OCI-LY7 (cell line): ENCODE measurements around the gene TMEM200A. TPM values are rescaled to one million over a fixed set of nuclear protein-coding genes. Genes with fewer than 3 reads are reported as not detected.
A peak's percentile ranks its signal among the peaks of the same experiment; 100 is the strongest.

Experiments used
- BruUV-seq: library from RNA; stranded (reverse); fragments of 400-500 nt; replicated peaks from 2 replicates; lab custom pipeline; 2021; lab: Mats Ljungman, UMichigan
- CTCF ChIA-PET: fragments of 300-600 bp; sonication (Branson Sonifier 250); formaldehyde crosslinking; loops from one replicate; lab custom pipeline; 2022; ENCODE audit warnings: antibody characterized with exemption; ENCODE audit not compliant: unreplicated experiment; lab: Charles Lee
- POLR2A ChIA-PET: fragments of 300-600 bp; sonication (Branson Sonifier 250); formaldehyde crosslinking; loops from one replicate; lab custom pipeline; 2022; ENCODE audit warnings: antibody characterized with exemption; lab: Charles Lee
- DNase-seq: peaks from one replicate; pipeline ENCODE4 v3.0.0-alpha.2; 2015; ENCODE audit warnings: low spot score
- H2AFZ ChIP-seq: fragments of 200-600 bp; sonication (generic), shearing (Covaris generic); 2 replicates; pipeline ENCODE4 v1.6.1; 2014; ENCODE audit warnings: mild to moderate bottlenecking, antibody characterized with exemption, low read length, moderate library complexity
- H3K27ac ChIP-seq: fragments of 200-600 bp; sonication (generic); 2 replicates; pipeline ENCODE4 v1.5.1; 2014; ENCODE audit warnings: mixed run types, low read depth, mild to moderate bottlenecking, moderate library complexity, low read length, inconsistent platforms; ENCODE audit not compliant: poor library complexity, severe bottlenecking
- H3K36me3 ChIP-seq: fragments of 200-600 bp; sonication (generic); 2 replicates; pipeline ENCODE4 v1.6.1; 2014; ENCODE audit warnings: mild to moderate bottlenecking, antibody characterized with exemption, low read length, moderate library complexity, mixed read lengths; ENCODE audit not compliant: insufficient read depth
- H3K4me1 ChIP-seq: fragments of 200-600 bp; sonication (generic); 2 replicates; pipeline ENCODE4 v1.5.1; 2014; ENCODE audit warnings: mild to moderate bottlenecking, low read length; ENCODE audit not compliant: insufficient read depth, poor library complexity, severe bottlenecking
- H3K4me2 ChIP-seq: fragments of 200-600 bp; sonication (generic); 2 replicates; pipeline ENCODE4 v1.6.1; 2014; ENCODE audit warnings: mild to moderate bottlenecking, low read length
- H3K4me3 ChIP-seq: fragments of 200-600 bp; sonication (generic); 2 replicates; pipeline ENCODE4 v1.5.1; 2014; ENCODE audit warnings: mild to moderate bottlenecking, low read depth, low read length; ENCODE audit not compliant: poor library complexity, severe bottlenecking
- H3K79me2 ChIP-seq: fragments of 200-600 bp; sonication (generic); 2 replicates; pipeline ENCODE4 v1.6.1; 2016; ENCODE audit warnings: low read depth, mild to moderate bottlenecking, low read length, moderate library complexity, mixed read lengths; ENCODE audit not compliant: insufficient read depth
- H3K9me2 ChIP-seq: fragments of 200-600 bp; sonication (generic); 2 replicates; pipeline ENCODE4 v1.6.1; 2016; ENCODE audit warnings: mild to moderate bottlenecking, low read length, mixed read lengths; ENCODE audit not compliant: insufficient read depth
- H3K9me3 ChIP-seq: fragments of 200-600 bp; sonication (generic); 2 replicates; pipeline ENCODE4 v1.6.1; 2014; ENCODE audit warnings: mild to moderate bottlenecking, mixed run types, low read length, mixed read lengths
- H4K20me1 ChIP-seq: fragments of 200-600 bp; sonication (generic); 2 replicates; pipeline ENCODE4 v1.6.1; 2014; ENCODE audit warnings: mild to moderate bottlenecking, antibody characterized with exemption, low read length, moderate library complexity, mixed read lengths; ENCODE audit not compliant: insufficient read depth
- EZH2phosphoT487 ChIP-seq: fragments of 200-600 bp; sonication (generic); IDR thresholded peaks from 2 replicates; pipeline ENCODE4 v1.6.1; 2018; ENCODE audit warnings: low read depth, borderline replicate concordance, mild to moderate bottlenecking, mixed run types, antibody characterized with exemption, low read length, moderate library complexity, mixed read lengths
- intact Hi-C: fragments of 100-400 bp; cut with micrococcal nuclease; formaldehyde crosslinking; loops from one replicate; pipeline ENCODE4 v1.10.0; 2022; ENCODE audit not compliant: unreplicated experiment
- total RNA-seq, 2 experiments: library from RNA; depleted of rRNA in 1 of 2; stranded (reverse); fragments of >200 nt in 1 of 2; shearing (Covaris generic) in 1 of 2; gene quantifications; 2 replicates each; pipeline ENCODE4 v1.2.3, GENCODE V29; 2014 to 2022
- TF ChIP-seq, protein P1 (sequence below): fragments of 200-600 bp; sonication (generic); conservative IDR thresholded peaks from 2 replicates; pipeline ENCODE4 v1.5.1; 2014; ENCODE audit warnings: mild to moderate bottlenecking, antibody characterized with exemption, low read length, moderate library complexity, mixed read lengths

The TMEM200A gene
- total RNA-seq, 2 experiments from 2014 or later, result not detected

DNA sequence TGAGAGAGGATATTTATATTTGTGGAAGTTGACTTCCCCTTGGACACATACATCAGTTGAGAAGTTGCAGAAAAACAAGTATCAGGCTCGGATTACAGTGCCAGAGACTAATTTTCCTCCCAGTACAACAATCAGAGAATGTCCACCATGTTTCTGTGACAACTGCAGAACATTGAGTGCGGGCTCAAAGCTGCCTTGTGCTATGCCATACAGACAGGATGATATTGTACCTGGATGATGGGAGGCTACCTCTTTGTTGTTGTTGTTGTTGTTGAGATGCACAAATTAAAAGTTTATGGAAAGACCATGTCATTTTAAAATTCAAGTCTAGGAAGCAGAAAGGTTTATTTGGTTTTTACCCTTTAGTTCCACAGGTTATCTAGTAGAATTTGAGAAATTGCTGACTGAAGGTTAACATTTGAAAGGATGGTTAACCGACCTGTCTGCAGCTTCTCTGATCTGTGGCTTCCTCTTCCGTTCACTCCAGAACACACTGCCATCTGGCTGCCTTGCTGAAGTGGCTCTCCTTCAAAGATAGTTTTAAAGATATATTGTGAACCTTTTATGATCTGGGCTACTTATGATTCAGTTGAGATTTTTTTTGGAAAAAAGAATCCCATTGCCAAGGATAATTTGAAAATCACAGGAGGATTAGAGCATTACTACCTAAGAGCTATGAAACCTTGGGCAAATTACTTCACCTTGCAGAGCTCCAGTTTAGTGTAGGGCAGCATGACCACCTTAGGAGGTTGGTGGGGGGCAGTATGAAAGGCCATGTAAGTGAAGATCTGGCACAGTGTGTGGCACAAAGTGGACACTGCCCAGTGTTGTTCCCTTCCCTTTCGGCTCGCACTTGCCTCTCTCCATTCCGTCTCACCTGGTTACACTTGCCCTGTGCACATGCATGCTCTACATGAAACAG is 15.9 kb downstream of the TMEM200A start:
- no peak overlapping the region for H3K4me3 ChIP-seq
- intact Hi-C loops, result no loop called here
- H4K20me1 ChIP-seq, result no peaks in the 10 kb centered on the region
- CTCF ChIA-PET, result no interaction called here
- H3K4me2 ChIP-seq, result no peak overlapping the region
- peak; percentile 9 for DNase-seq
- no peak overlapping the region for H3K27ac ChIP-seq
- H3K4me1 ChIP-seq, result no peaks in the 10 kb centered on the region
- H3K79me2 ChIP-seq, result no peaks in the 10 kb centered on the region
- BruUV-seq, result no TSS peak
- H2AFZ ChIP-seq, result no peak overlapping the region
- no peaks in the 10 kb centered on the region for H3K9me3 ChIP-seq
- POLR2A ChIA-PET, result interaction anchor here (1.1 kb wide), 1 partner anchor 9 kb away, joined by 3 read pairs; no protein-coding TSS in a partner anchor
- TF ChIP-seq, protein P1, sequence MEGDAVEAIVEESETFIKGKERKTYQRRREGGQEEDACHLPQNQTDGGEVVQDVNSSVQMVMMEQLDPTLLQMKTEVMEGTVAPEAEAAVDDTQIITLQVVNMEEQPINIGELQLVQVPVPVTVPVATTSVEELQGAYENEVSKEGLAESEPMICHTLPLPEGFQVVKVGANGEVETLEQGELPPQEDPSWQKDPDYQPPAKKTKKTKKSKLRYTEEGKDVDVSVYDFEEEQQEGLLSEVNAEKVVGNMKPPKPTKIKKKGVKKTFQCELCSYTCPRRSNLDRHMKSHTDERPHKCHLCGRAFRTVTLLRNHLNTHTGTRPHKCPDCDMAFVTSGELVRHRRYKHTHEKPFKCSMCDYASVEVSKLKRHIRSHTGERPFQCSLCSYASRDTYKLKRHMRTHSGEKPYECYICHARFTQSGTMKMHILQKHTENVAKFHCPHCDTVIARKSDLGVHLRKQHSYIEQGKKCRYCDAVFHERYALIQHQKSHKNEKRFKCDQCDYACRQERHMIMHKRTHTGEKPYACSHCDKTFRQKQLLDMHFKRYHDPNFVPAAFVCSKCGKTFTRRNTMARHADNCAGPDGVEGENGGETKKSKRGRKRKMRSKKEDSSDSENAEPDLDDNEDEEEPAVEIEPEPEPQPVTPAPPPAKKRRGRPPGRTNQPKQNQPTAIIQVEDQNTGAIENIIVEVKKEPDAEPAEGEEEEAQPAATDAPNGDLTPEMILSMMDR, result peak; percentile 37; the same call in 1 of the 2 replicates
- TF ChIP-seq EZH2phosphoT487, result no peak
- H3K9me2 ChIP-seq, result no peaks in the 10 kb centered on the region
- H3K36me3 ChIP-seq, result no peaks in the 10 kb centered on the region

- CTCF ChIA-PET, result no interaction called here
- Histone ChIP-seq H3K4me1 (no peaks in the 10 kb centered on the region), H3K4me3 (no peak overlapping the region), H2AFZ (no peak overlapping the region), H3K9me2 (no peaks in the 10 kb centered on the region), H3K9me3 (no peaks in the 10 kb centered on the region), H3K79me2 (no peaks in the 10 kb centered on the region), H4K20me1 (no peaks in the 10 kb centered on the region), H3K36me3 (no peaks in the 10 kb centered on the region), H3K4me2 (no peak overlapping the region), H3K27ac (no peak overlapping the region)
- no TSS peak for BruUV-seq
- DNase-seq, result no peak
- intact Hi-C loops, result no loop called here
- POLR2A ChIA-PET, result no interaction called here
- TF ChIP-seq, protein P1, result no peak
- TF ChIP-seq EZH2phosphoT487, result no peak
Observed at GRCh38 chr6:130382872-130383490, 17.2 kb downstream of the TMEM200A start.
